ENCODE data around the gene CCAR1. TPM values are rescaled to one million over a fixed set of nuclear protein-coding genes. Genes with fewer than 3 reads are reported as not detected.

The CCAR1 gene
- total RNA-seq, 1 experiment from 2014 or later: 84.4 TPM

DNA sequence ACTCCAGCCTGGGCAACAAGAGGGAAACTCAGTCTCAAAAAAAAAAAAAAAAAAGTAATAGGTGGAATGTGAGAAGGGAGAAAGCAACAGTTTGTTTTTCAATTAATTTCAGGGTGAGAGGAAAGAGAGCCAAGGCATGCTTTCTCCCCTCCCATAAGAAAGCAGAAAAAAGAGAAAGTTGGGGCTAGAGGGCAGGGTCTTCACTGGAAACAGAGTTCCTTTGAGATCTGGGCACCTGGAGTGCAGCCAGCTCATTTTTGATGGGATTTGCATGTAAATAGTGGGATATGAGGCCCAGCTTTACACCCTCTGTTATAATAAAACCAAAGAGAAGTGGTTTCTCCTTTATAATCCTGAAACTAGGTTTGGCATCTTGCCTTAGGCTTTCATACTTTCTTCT lies 92.5 kb downstream of the CCAR1 start:
- H3K27ac ChIP-seq (ENCODE audit: low read depth, low read length): no peak overlapping the region
- H3K9me2 ChIP-seq (ENCODE audit: insufficient read depth): no peaks in the 10 kb centered on the region
- ChIA-PET RAD21 (ENCODE audit: low non-redundant PET in 1 of 2, low total read pairs in 2 of 2, uncharacterized antibody in 2 of 2, unreplicated experiment in 2 of 2) (no interaction called here), POLR2A (no interaction called here), CTCF (no interaction called here)
- TF ChIP-seq, protein P1, sequence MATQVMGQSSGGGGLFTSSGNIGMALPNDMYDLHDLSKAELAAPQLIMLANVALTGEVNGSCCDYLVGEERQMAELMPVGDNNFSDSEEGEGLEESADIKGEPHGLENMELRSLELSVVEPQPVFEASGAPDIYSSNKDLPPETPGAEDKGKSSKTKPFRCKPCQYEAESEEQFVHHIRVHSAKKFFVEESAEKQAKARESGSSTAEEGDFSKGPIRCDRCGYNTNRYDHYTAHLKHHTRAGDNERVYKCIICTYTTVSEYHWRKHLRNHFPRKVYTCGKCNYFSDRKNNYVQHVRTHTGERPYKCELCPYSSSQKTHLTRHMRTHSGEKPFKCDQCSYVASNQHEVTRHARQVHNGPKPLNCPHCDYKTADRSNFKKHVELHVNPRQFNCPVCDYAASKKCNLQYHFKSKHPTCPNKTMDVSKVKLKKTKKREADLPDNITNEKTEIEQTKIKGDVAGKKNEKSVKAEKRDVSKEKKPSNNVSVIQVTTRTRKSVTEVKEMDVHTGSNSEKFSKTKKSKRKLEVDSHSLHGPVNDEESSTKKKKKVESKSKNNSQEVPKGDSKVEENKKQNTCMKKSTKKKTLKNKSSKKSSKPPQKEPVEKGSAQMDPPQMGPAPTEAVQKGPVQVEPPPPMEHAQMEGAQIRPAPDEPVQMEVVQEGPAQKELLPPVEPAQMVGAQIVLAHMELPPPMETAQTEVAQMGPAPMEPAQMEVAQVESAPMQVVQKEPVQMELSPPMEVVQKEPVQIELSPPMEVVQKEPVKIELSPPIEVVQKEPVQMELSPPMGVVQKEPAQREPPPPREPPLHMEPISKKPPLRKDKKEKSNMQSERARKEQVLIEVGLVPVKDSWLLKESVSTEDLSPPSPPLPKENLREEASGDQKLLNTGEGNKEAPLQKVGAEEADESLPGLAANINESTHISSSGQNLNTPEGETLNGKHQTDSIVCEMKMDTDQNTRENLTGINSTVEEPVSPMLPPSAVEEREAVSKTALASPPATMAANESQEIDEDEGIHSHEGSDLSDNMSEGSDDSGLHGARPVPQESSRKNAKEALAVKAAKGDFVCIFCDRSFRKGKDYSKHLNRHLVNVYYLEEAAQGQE (IDR thresholded peaks at IDR 0.05; ENCODE audit: low read depth): no peak
- H3K9me3 ChIP-seq (ENCODE audit: control insufficient read depth in 1 of 2, insufficient read depth in 1 of 2, low read depth in 1 of 2, low read length in 2 of 2): no peaks in the 10 kb centered on the region
- no TSS peak for BruUV-seq (replicated peaks)
- H3K4me1 ChIP-seq (ENCODE audit: control insufficient read depth in 1 of 2, insufficient read depth in 2 of 2, low read length in 2 of 2): peaks cover 4 to 10% of the 10 kb centered on the region in 2 experiments; a peak in 2 of 4 replicates
- no peak overlapping the region for H3K9ac ChIP-seq (ENCODE audit: low read length)
- no peaks in the 10 kb centered on the region for H4K20me1 ChIP-seq (ENCODE audit: insufficient read depth)
- H3K4me3 ChIP-seq (replicated peaks in 1 of 2; ENCODE audit: low read depth in 1 of 2, low read length in 2 of 2): no peak overlapping the region
- intact Hi-C loops (cut with micrococcal nuclease): no loop called here
- ATAC-seq: no peak
- H3K79me2 ChIP-seq (ENCODE audit: insufficient read depth, low read length): no peaks in the 10 kb centered on the region
- no peak overlapping the region for H2AFZ ChIP-seq (ENCODE audit: low read depth, low read length, poor library complexity, severe bottlenecking)
- DNase-seq (ENCODE audit: low read depth, low spot score): no peak
- H3K27me3 ChIP-seq (ENCODE audit: insufficient read depth, low read length): no peaks in the 10 kb centered on the region
- H3K36me3 ChIP-seq (ENCODE audit: control insufficient read depth in 1 of 2, insufficient read depth in 2 of 2, low read length in 2 of 2): no peaks in the 10 kb centered on the region
- H3K4me2 ChIP-seq (ENCODE audit: low read length): no peak overlapping the region

DNA sequence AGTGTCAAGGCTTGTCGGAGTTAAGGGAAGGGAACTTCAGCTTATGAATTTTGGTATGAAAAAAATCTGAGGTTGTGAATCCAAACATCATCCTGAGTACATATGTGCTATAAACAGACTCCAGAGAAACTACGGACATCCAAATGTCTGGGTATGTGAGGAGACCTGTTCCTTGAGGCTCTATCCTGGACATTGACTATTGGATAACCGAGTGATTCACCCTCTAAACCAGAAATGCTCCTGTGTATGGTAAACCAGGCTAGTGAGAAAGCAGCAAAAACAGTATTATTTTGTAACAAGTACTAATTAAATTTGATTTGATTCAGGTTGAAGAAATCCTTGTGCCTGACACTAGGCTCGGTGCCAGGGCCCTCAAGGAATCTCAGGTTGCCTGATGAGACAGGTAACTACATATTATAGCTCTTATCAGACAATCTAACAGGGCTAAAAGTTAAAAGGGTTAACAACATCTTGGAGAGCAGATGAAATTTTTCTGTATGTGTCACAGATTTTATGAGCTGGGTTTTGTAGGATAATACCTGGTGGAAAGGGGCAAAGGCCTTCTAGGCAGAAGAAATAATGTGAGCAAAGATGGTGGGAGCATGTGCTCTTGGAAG lies 95.9 kb downstream of the CCAR1 start:
- no peak overlapping the region; the same call in 1 of the 2 replicates for H3K9ac ChIP-seq (ENCODE audit: low read length)
- ATAC-seq (no peak), DNase-seq (ENCODE audit: low read depth, low spot score) (no peak)
- no peak overlapping the region for H3K27ac ChIP-seq (ENCODE audit: low read depth, low read length)
- CTCF ChIA-PET: no interaction called here
- H2AFZ ChIP-seq (ENCODE audit: low read depth, low read length, poor library complexity, severe bottlenecking): no peak overlapping the region
- no peak overlapping the region for H3K4me3 ChIP-seq (replicated peaks in 1 of 2; ENCODE audit: low read depth in 1 of 2, low read length in 2 of 2)
- no peaks in the 10 kb centered on the region for H3K79me2 ChIP-seq (ENCODE audit: insufficient read depth, low read length)
- no TSS peak for BruUV-seq (replicated peaks)
- H3K9me3 ChIP-seq (ENCODE audit: control insufficient read depth in 1 of 2, insufficient read depth in 1 of 2, low read depth in 1 of 2, low read length in 2 of 2): no peaks in the 10 kb centered on the region
- H4K20me1 ChIP-seq (ENCODE audit: insufficient read depth): no peaks in the 10 kb centered on the region
- H3K4me1 ChIP-seq (ENCODE audit: control insufficient read depth in 1 of 2, insufficient read depth in 2 of 2, low read length in 2 of 2): peaks cover 4 to 10% of the 10 kb centered on the region in 2 experiments; a peak in 2 of 4 replicates
- intact Hi-C loops (cut with micrococcal nuclease): no loop called here
- no peak overlapping the region for H3K4me2 ChIP-seq (ENCODE audit: low read length)
- POLR2A ChIA-PET: no interaction called here
- no peaks in the 10 kb centered on the region for H3K27me3 ChIP-seq (ENCODE audit: insufficient read depth, low read length)
- no peaks in the 10 kb centered on the region for H3K36me3 ChIP-seq (ENCODE audit: control insufficient read depth in 1 of 2, insufficient read depth in 2 of 2, low read length in 2 of 2)
- H3K9me2 ChIP-seq (ENCODE audit: insufficient read depth): no peaks in the 10 kb centered on the region
- RAD21 ChIA-PET (ENCODE audit: low non-redundant PET in 1 of 2, low total read pairs in 2 of 2, uncharacterized antibody in 2 of 2, unreplicated experiment in 2 of 2): no interaction called here
- TF ChIP-seq POLR2AphosphoS5 (IDR thresholded peaks at IDR 0.05; ENCODE audit: low read depth, low read length): no peak
- TF ChIP-seq EZH2 (IDR thresholded peaks at IDR 0.05): no peak
- TF ChIP-seq, protein P2, sequence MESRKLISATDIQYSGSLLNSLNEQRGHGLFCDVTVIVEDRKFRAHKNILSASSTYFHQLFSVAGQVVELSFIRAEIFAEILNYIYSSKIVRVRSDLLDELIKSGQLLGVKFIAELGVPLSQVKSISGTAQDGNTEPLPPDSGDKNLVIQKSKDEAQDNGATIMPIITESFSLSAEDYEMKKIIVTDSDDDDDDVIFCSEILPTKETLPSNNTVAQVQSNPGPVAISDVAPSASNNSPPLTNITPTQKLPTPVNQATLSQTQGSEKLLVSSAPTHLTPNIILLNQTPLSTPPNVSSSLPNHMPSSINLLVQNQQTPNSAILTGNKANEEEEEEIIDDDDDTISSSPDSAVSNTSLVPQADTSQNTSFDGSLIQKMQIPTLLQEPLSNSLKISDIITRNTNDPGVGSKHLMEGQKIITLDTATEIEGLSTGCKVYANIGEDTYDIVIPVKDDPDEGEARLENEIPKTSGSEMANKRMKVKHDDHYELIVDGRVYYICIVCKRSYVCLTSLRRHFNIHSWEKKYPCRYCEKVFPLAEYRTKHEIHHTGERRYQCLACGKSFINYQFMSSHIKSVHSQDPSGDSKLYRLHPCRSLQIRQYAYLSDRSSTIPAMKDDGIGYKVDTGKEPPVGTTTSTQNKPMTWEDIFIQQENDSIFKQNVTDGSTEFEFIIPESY (IDR thresholded peaks at IDR 0.05; ENCODE audit: extremely low read depth, insufficient replicate concordance, low read length): no peak
- TF ChIP-seq SP1 (IDR thresholded peaks at IDR 0.05; ENCODE audit: low read depth): no peak
- TF ChIP-seq, protein P3, sequence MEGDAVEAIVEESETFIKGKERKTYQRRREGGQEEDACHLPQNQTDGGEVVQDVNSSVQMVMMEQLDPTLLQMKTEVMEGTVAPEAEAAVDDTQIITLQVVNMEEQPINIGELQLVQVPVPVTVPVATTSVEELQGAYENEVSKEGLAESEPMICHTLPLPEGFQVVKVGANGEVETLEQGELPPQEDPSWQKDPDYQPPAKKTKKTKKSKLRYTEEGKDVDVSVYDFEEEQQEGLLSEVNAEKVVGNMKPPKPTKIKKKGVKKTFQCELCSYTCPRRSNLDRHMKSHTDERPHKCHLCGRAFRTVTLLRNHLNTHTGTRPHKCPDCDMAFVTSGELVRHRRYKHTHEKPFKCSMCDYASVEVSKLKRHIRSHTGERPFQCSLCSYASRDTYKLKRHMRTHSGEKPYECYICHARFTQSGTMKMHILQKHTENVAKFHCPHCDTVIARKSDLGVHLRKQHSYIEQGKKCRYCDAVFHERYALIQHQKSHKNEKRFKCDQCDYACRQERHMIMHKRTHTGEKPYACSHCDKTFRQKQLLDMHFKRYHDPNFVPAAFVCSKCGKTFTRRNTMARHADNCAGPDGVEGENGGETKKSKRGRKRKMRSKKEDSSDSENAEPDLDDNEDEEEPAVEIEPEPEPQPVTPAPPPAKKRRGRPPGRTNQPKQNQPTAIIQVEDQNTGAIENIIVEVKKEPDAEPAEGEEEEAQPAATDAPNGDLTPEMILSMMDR (IDR thresholded peaks at IDR 0.05 in 2 of 3, conservative IDR thresholded peaks at IDR 0.05 in 1 of 3; ENCODE audit: borderline replicate concordance in 1 of 3, insufficient read depth in 1 of 3, low read depth in 2 of 3, low read length in 2 of 3): no peak
- TF ChIP-seq YY1 (IDR thresholded peaks at IDR 0.05; ENCODE audit: extremely low read depth, insufficient replicate concordance, low read depth, low read length): no peak
- TF ChIP-seq JUND (IDR thresholded peaks at IDR 0.05): no peak
- no peak for TF ChIP-seq CBX3 (IDR thresholded peaks at IDR 0.05; ENCODE audit: low read depth)
- TF ChIP-seq POLR2A (IDR thresholded peaks at IDR 0.05; ENCODE audit: borderline replicate concordance, extremely low read depth, insufficient read depth, insufficient read length): no peak
- TF ChIP-seq SRF (IDR thresholded peaks at IDR 0.05; ENCODE audit: low read depth): no peak
- TF ChIP-seq ZFX (IDR thresholded peaks at IDR 0.05): no peak
- TF ChIP-seq CEBPB (IDR thresholded peaks at IDR 0.05; ENCODE audit: low read depth): no peak
- TF ChIP-seq EGR1 (IDR thresholded peaks at IDR 0.05; ENCODE audit: low read depth): no peak
